DOHH2 (cell line): ENCODE results near the gene KCNJ14.

Experiments
- H3F3A ChIP-seq: fragments of 200-600 bp; sonication (generic), shearing (Covaris generic); 2 replicates; pipeline ENCODE4 v1.6.0; 2016; ENCODE audit warnings: antibody characterized with exemption, mild to moderate bottlenecking; ENCODE audit not compliant: control insufficient read depth, insufficient read depth
- H3K27ac ChIP-seq: fragments of 200-600 bp; sonication (generic); 2 replicates; pipeline ENCODE4 v1.5.1; 2014; ENCODE audit warnings: low read depth, mild to moderate bottlenecking, low read length, moderate library complexity
- H3K27me3 ChIP-seq: fragments of 200-600 bp; sonication (generic); 2 replicates; pipeline ENCODE4 v1.6.1; 2014; ENCODE audit warnings: mild to moderate bottlenecking, low read length, mixed read lengths; ENCODE audit not compliant: control insufficient read depth
- H3K36me3 ChIP-seq: fragments of 200-600 bp; sonication (generic); 2 replicates; pipeline ENCODE4 v1.6.1; 2014; ENCODE audit warnings: mild to moderate bottlenecking, low read length, moderate library complexity, mixed read lengths; ENCODE audit not compliant: control insufficient read depth
- H3K4me1 ChIP-seq: fragments of 200-600 bp; sonication (generic); 2 replicates; pipeline ENCODE4 v1.6.1; 2014; ENCODE audit warnings: mild to moderate bottlenecking, low read length, mixed read lengths; ENCODE audit not compliant: control insufficient read depth
- H3K4me2 ChIP-seq: fragments of 200-600 bp; sonication (generic); 2 replicates; pipeline ENCODE4 v1.6.0; 2014; ENCODE audit warnings: mild to moderate bottlenecking, low read length, moderate library complexity
- H3K4me3 ChIP-seq: fragments of 200-600 bp; sonication (generic); 2 replicates; pipeline ENCODE4 v1.5.1; 2014; ENCODE audit warnings: mild to moderate bottlenecking, low read length, mixed read lengths
- H3K79me2 ChIP-seq: fragments of 200-600 bp; sonication (generic); 2 replicates; pipeline ENCODE4 v1.6.1; 2014; ENCODE audit warnings: mild to moderate bottlenecking, low read length, mixed read lengths; ENCODE audit not compliant: control insufficient read depth
- H3K9me2 ChIP-seq: fragments of 200-600 bp; sonication (generic); replicated peaks from 2 replicates; pipeline ENCODE4 v1.6.1; 2014; ENCODE audit warnings: mild to moderate bottlenecking, low read length, mixed read lengths; ENCODE audit not compliant: control insufficient read depth
- H3K9me3 ChIP-seq: fragments of 200-600 bp; sonication (generic); 2 replicates; pipeline ENCODE4 v1.6.1; 2014; ENCODE audit warnings: antibody characterized with exemption, low read length, mixed read lengths; ENCODE audit not compliant: control insufficient read depth, insufficient read depth
- H4K20me1 ChIP-seq: fragments of 200-600 bp; sonication (generic); 2 replicates; pipeline ENCODE4 v1.6.0; 2014; ENCODE audit warnings: low read depth, mild to moderate bottlenecking, antibody characterized with exemption, low read length, moderate library complexity; ENCODE audit not compliant: control insufficient read depth, insufficient read depth
- CTCF ChIP-seq: fragments of 200-600 bp; sonication (generic); IDR thresholded peaks from one replicate; pipeline ENCODE4 v1.5.1; 2014; ENCODE audit warnings: antibody characterized with exemption, mild to moderate bottlenecking, low read depth, low read length; ENCODE audit not compliant: poor library complexity, severe bottlenecking
- EZH2phosphoT487 ChIP-seq: fragments of 200-600 bp; sonication (generic); IDR thresholded peaks from 2 replicates; pipeline ENCODE4 v1.6.1; 2017; ENCODE audit warnings: borderline replicate concordance, mild to moderate bottlenecking, antibody characterized with exemption, low read length, moderate library complexity, mixed read lengths

KCNJ14 gene

DNA sequence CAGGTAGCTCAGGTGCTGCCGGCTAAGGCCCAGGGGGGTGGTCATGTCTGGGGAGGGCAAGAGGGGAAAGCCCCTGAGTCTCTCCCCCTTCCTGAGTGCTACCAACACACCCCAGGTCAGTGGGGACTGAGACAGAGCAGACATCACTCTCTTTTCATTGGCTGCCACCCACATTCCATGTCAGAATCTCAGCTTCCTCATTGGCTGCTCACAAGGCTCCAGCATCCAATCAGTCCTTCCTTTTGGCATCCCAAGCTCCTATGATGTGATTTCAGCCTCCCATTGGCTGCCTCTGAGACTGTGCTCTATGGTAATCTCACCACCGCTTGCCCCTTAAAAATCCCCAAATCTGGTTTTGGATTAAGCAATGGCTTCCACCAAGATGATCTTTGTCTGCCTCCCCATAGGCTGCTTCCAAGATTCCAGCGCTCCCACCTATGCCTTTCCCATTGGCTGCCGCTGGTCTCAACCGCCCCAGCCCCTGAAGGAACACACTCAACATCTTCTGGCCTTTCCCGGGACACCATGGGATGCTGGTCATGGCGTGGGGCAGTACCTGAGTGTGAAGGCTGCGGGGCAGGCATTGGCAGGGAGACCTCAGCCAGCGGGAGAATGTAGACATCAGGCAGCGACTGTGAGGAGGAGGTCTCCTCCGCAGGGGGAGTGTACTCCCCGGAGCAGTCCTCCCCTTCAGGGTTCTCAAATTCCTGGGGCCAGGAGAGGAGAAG, 54.3 kb downstream of the KCNJ14 start:
- H4K20me1 ChIP-seq: peaks cover 2% of the 10 kb centered on the region; the same call in 1 of the 2 replicates
- H3F3A ChIP-seq: peaks cover 13% of the 10 kb centered on the region
- no peak overlapping the region for H3K27ac ChIP-seq
- H3K79me2 ChIP-seq: no peaks in the 10 kb centered on the region
- peaks cover 9% of the 10 kb centered on the region for H3K27me3 ChIP-seq
- TF ChIP-seq CTCF (no peak), EZH2phosphoT487 (no peak)
- no peaks in the 10 kb centered on the region for H3K9me3 ChIP-seq
- peaks cover 32% of the 10 kb centered on the region for H3K4me1 ChIP-seq
- no peak overlapping the region for H3K4me2 ChIP-seq
- no peaks in the 10 kb centered on the region for H3K9me2 ChIP-seq
- no peaks in the 10 kb centered on the region for H3K36me3 ChIP-seq
- no peak overlapping the region for H3K4me3 ChIP-seq

DNA sequence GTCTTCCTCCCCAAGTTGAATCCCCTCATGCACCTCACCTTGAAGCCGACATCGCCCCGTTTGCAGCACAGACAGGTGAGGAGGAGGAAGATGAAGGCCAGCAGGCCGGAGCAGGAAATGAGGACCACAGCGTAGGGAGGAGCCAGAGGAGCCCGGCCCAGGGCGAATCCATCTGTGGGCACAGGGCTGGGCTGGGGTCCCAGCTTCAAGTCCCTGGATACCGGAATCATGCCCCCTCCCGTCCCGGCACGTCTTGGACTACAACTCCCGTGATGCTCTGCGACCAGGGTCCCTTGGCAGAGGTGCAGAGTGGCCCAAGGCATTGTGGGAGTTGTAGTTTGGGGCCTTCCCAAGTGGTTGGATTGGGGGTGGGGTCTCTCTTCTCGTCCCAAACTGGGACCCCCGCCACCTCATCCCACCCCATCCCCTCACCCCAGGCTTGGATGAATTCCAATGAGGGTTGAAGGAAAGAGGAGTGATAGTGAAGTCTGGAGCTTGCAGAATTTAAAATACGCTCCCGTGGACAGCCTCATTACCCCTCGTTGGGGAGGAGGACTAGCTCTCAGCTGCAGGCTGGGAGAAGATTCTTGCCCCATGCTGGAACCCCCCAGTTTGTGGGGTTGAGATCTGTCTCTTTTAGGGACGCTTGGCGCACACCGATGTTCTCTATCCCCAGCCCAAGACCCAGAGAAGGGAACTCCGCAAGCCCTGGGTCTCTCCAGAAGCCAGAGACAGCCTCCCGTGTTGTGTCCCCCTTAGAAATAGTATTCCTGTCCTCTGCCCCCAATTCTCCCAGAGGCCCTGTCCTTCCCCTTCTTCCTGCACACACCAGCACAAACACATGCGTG, 55.3 kb downstream of the KCNJ14 start:
- Histone ChIP-seq H3K36me3 (no peaks in the 10 kb centered on the region), H3K4me3 (peak overlapping the region; percentile 87), H3K79me2 (no peaks in the 10 kb centered on the region), H3F3A (peaks cover 16% of the 10 kb centered on the region), H3K27ac (no peak overlapping the region), H3K9me3 (no peaks in the 10 kb centered on the region), H3K4me1 (peaks cover 32% of the 10 kb centered on the region), H3K4me2 (peak overlapping the region; percentile 80), H3K9me2 (no peaks in the 10 kb centered on the region), H3K27me3 (peaks cover 9% of the 10 kb centered on the region), H4K20me1 (peaks cover 2% of the 10 kb centered on the region; the same call in 1 of the 2 replicates)
- TF ChIP-seq CTCF: no peak
- no peak for TF ChIP-seq EZH2phosphoT487

GRCh38 chr19:48511321-48511731, 56.0 kb downstream of the KCNJ14 start:
- peaks cover 16% of the 10 kb centered on the region for H3F3A ChIP-seq
- H3K27ac ChIP-seq: no peak overlapping the region
- H3K79me2 ChIP-seq: no peaks in the 10 kb centered on the region
- peaks cover 9% of the 10 kb centered on the region for H3K27me3 ChIP-seq
- no peaks in the 10 kb centered on the region for H3K9me2 ChIP-seq
- no peaks in the 10 kb centered on the region for H3K9me3 ChIP-seq
- H3K4me3 ChIP-seq: peak overlapping the region; percentile 87
- H3K4me1 ChIP-seq: peaks cover 32% of the 10 kb centered on the region
- TF ChIP-seq EZH2phosphoT487 (no peak), CTCF (no peak)
- no peaks in the 10 kb centered on the region for H3K36me3 ChIP-seq
- peak overlapping the region; percentile 80 for H3K4me2 ChIP-seq
- H4K20me1 ChIP-seq: peaks cover 2% of the 10 kb centered on the region; the same call in 1 of the 2 replicates
